MM.1S (cell line): ENCODE measurements around the gene KLHDC10.

Experiments used
- DNase-seq: peaks from one replicate; pipeline ENCODE4 v3.0.0-alpha.2; 2015
- H2AFZ ChIP-seq: fragments of 300-600 bp; sonication (generic); 2 replicates; pipeline ENCODE4 v1.6.0; 2016; ENCODE audit warnings: antibody characterized with exemption, low read length
- H3F3A ChIP-seq: fragments of 300-600 bp; sonication (generic); 2 replicates; pipeline ENCODE4 v1.6.1; 2016; ENCODE audit warnings: mild to moderate bottlenecking, antibody characterized with exemption, low read length, moderate library complexity, mixed read lengths; ENCODE audit not compliant: insufficient read depth
- H3K27ac ChIP-seq: fragments of 300-600 bp; sonication (generic); 2 replicates; pipeline ENCODE4 v1.5.1; 2016; ENCODE audit warnings: mild to moderate bottlenecking, low read length
- H3K27me3 ChIP-seq: fragments of 300-600 bp; sonication (generic); replicated peaks from 2 replicates; pipeline ENCODE4 v1.6.0; 2016; ENCODE audit warnings: low read length; ENCODE audit not compliant: insufficient read depth
- H3K36me3 ChIP-seq: fragments of 300-600 bp; sonication (generic); replicated peaks from 2 replicates; pipeline ENCODE4 v1.6.1; 2016; ENCODE audit warnings: mild to moderate bottlenecking, low read length, mixed read lengths; ENCODE audit not compliant: insufficient read depth
- H3K4me1 ChIP-seq: fragments of 300-600 bp; sonication (generic); 2 replicates; pipeline ENCODE4 v1.6.1; 2016; ENCODE audit warnings: low read length, mixed read lengths
- H3K4me2 ChIP-seq: fragments of 300-600 bp; sonication (generic); 2 replicates; pipeline ENCODE4 v1.6.0; 2016; ENCODE audit warnings: low read depth, low read length
- H3K4me3 ChIP-seq: fragments of 300-600 bp; sonication (generic); 2 replicates; pipeline ENCODE4 v1.5.1; 2016; ENCODE audit warnings: low read length, mixed read lengths
- H3K79me2 ChIP-seq: fragments of 300-600 bp; sonication (generic); 2 replicates; pipeline ENCODE4 v1.6.1; 2016; ENCODE audit warnings: mixed run types, low read length, mixed read lengths
- H3K9ac ChIP-seq: fragments of 300-600 bp; sonication (generic); 2 replicates; pipeline ENCODE4 v1.6.1; 2016; ENCODE audit warnings: low read length, mixed read lengths
- H3K9me2 ChIP-seq: fragments of 300-600 bp; sonication (generic); replicated peaks from 2 replicates; pipeline ENCODE4 v1.6.1; 2016; ENCODE audit warnings: mild to moderate bottlenecking, low read length, mixed read lengths; ENCODE audit not compliant: insufficient read depth
- H3K9me3 ChIP-seq: fragments of 300-600 bp; sonication (generic); replicated peaks from 2 replicates; pipeline ENCODE4 v1.6.1; 2016; ENCODE audit warnings: mild to moderate bottlenecking, low read length, mixed read lengths; ENCODE audit not compliant: insufficient read depth
- H4K20me1 ChIP-seq: fragments of 300-600 bp; sonication (generic); 2 replicates; pipeline ENCODE4 v1.6.1; 2016; ENCODE audit warnings: mild to moderate bottlenecking, low read length, moderate library complexity, mixed read lengths; ENCODE audit not compliant: insufficient read depth
- CTCF ChIP-seq: fragments of 300-600 bp; sonication (generic); IDR thresholded peaks from 2 replicates; pipeline ENCODE4 v1.5.1; 2016; ENCODE audit warnings: antibody characterized with exemption, low read length, mixed read lengths
- EZH2 ChIP-seq: fragments of 300-600 bp; sonication (generic); optimal IDR thresholded peaks from 2 replicates; pipeline ENCODE3; 2017; ENCODE audit warnings: low read depth, mild to moderate bottlenecking, antibody characterized with exemption, low read length, mixed read lengths
- EZH2phosphoT487 ChIP-seq: fragments of 300-600 bp; sonication (generic); IDR thresholded peaks from 2 replicates; pipeline ENCODE4 v1.6.1; 2018; ENCODE audit warnings: antibody characterized with exemption, low read length

Gene KLHDC10, protein sequence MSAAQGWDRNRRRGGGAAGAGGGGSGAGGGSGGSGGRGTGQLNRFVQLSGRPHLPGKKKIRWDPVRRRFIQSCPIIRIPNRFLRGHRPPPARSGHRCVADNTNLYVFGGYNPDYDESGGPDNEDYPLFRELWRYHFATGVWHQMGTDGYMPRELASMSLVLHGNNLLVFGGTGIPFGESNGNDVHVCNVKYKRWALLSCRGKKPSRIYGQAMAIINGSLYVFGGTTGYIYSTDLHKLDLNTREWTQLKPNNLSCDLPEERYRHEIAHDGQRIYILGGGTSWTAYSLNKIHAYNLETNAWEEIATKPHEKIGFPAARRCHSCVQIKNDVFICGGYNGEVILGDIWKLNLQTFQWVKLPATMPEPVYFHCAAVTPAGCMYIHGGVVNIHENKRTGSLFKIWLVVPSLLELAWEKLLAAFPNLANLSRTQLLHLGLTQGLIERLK

DNA sequence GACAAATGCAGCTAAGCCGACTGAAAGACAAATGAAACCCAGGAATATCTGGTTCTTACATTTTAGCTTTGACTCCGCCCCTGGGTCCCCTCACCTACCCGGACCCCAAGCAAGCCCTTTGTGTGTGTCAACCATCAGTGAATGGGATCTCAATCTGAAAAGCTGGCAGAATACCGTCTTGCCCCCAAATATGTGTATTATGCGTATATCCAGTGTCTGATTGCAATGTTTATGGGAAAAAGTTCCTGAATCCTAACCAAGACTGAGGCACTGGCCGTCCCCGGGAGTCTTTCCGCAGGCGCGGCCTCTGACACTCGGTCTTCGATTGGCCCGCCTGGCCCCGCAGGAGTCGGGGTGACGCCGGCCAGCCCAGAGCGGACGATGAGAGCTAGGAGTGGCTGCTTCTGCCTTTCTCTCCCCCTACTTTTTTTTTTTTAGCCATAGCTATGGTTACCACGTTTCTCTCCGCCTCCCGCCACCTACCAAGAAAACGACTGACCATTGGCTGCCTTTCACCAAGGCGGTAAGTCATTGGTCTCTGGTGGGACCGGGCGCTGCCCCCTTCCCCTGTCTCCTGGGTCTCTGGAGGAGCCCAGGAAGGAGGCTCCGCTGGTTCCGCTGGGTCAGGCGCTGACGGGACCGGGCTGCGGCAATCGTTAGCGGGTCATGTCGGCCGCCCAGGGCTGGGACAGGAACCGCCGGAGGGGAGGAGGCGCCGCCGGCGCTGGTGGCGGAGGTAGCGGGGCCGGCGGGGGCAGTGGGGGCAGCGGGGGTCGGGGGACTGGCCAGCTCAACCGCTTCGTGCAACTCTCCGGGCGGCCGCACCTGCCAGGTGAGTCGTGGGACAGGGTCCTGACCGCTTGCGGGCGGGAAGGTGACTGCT is at the start of gene KLHDC10:
Gene KLHDC10 (plus strand): TSS at position 557 of the 883 bp plus-strand sequence. CDS start 110 bp downstream, at position 667.
- peaks cover 49% of the 10 kb centered on the region for H3K79me2 ChIP-seq
- H3K9me3 ChIP-seq: no peaks in the 10 kb centered on the region
- no peaks in the 10 kb centered on the region for H3K36me3 ChIP-seq
- H3F3A ChIP-seq: peaks cover 3% of the 10 kb centered on the region; the same call in 1 of the 2 replicates
- H4K20me1 ChIP-seq: no peaks in the 10 kb centered on the region
- peak within 1 kb of the TSS; percentile 26; the same call in 1 of the 2 replicates for H3K27ac ChIP-seq
- peaks cover 21% of the 10 kb centered on the region for H3K4me1 ChIP-seq
- H3K9ac ChIP-seq: peak within 1 kb of the TSS; percentile 77
- H3K4me2 ChIP-seq: peak within 1 kb of the TSS; percentile 99
- no peaks in the 10 kb centered on the region for H3K27me3 ChIP-seq
- peak; percentile 100 for DNase-seq
- no peak for TF ChIP-seq CTCF
- TF ChIP-seq EZH2phosphoT487: no peak
- no peak for TF ChIP-seq EZH2
- H3K4me3 ChIP-seq: peak within 1 kb of the TSS; percentile 88
- H3K9me2 ChIP-seq: no peaks in the 10 kb centered on the region
- peak within 1 kb of the TSS; percentile 93 for H2AFZ ChIP-seq

DNA sequence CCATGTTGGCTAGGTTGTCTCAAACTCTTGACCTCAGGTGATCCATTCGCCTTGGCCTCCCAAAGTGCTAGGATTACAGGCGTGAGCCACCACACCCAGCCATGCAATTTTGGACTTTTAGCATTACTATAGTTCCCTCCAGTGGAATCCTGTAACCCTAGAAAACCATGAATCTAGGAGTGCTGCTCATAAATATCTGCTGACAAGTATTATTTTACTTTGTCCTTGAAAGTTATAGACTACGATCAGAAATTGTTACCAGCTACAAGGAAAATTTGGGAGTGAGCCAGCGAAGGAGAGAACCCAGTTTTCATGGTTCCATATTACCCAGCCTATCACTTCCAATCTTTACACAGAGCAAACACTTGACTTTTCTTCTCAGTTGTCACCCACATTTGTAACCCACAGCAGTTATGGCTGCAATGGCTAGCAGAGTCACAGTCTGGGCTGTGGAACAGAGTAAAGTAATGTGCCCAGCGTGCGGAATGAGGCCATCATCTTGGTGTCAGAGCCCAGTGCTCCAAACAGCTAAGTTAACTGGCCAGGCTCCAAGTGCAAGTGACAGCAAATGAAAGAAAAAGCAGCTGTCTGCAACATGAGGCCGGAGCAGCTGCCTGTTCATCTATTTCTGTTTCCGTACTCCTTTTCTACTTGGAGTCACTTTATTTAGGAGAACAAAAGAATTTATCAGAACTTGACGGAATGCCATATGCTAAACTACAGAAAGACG is 49.1 kb upstream of the KLHDC10 start:
- H3K4me1 ChIP-seq: no peaks in the 10 kb centered on the region
- no peak overlapping the region for H3K27ac ChIP-seq
- no peaks in the 10 kb centered on the region for H3K79me2 ChIP-seq
- no peak overlapping the region for H2AFZ ChIP-seq
- no peak for DNase-seq
- H3K9me2 ChIP-seq: no peaks in the 10 kb centered on the region
- no peaks in the 10 kb centered on the region for H3K9me3 ChIP-seq
- H3K27me3 ChIP-seq: no peaks in the 10 kb centered on the region
- TF ChIP-seq CTCF: no peak
- TF ChIP-seq EZH2: no peak
- no peak for TF ChIP-seq EZH2phosphoT487
- no peaks in the 10 kb centered on the region for H3F3A ChIP-seq
- no peaks in the 10 kb centered on the region for H4K20me1 ChIP-seq
- no peak overlapping the region for H3K4me2 ChIP-seq
- H3K36me3 ChIP-seq: peaks cover 5% of the 10 kb centered on the region; the same call in 1 of the 2 replicates
- H3K9ac ChIP-seq: no peak overlapping the region
- no peak overlapping the region for H3K4me3 ChIP-seq

GRCh38 chr7:130022115-130022514 is 48.2 kb upstream of the KLHDC10 start:
- H3K4me1 ChIP-seq: no peaks in the 10 kb centered on the region
- H4K20me1 ChIP-seq: no peaks in the 10 kb centered on the region
- H3K27ac ChIP-seq: no peak overlapping the region
- no peak for DNase-seq
- no peaks in the 10 kb centered on the region for H3K27me3 ChIP-seq
- no peak overlapping the region for H3K4me2 ChIP-seq
- H2AFZ ChIP-seq: no peak overlapping the region
- no peaks in the 10 kb centered on the region for H3K9me3 ChIP-seq
- no peaks in the 10 kb centered on the region for H3F3A ChIP-seq
- H3K4me3 ChIP-seq: no peak overlapping the region
- no peak overlapping the region for H3K9ac ChIP-seq
- H3K79me2 ChIP-seq: no peaks in the 10 kb centered on the region
- peaks cover 5% of the 10 kb centered on the region; the same call in 1 of the 2 replicates for H3K36me3 ChIP-seq
- H3K9me2 ChIP-seq: no peaks in the 10 kb centered on the region
- no peak for TF ChIP-seq CTCF
- no peak for TF ChIP-seq EZH2
- no peak for TF ChIP-seq EZH2phosphoT487
